GM23338 (cell line): Measurements from ENCODE around the gene MAPKBP1. TPM values are rescaled to one million over a fixed set of nuclear protein-coding genes. Genes with fewer than 3 reads are reported as not detected.

ENCODE experiments used
- ATAC-seq: fragments of 200-7000 bp; cut with Tn5 transposase; 3 replicates; pipeline ENCODE4 v1.9.1; 2020
- DNase-seq: peaks from one replicate; pipeline ENCODE4 v3.0.0-alpha.2; 2015; ENCODE audit warnings: low spot score
- H2AFZ ChIP-seq: fragments of 200-600 bp; sonication (generic); 2 replicates; pipeline ENCODE4 v1.8.0; 2016; ENCODE audit warnings: antibody characterized with exemption, mild to moderate bottlenecking, moderate library complexity
- H3F3A ChIP-seq: fragments of 200-600 bp; sonication (generic); replicated peaks from 2 replicates; pipeline ENCODE4 v1.8.0; 2017; ENCODE audit warnings: antibody characterized with exemption, mixed run types, low read depth
- H3K27ac ChIP-seq: fragments of 200-600 bp; sonication (generic); 2 replicates; pipeline ENCODE4 v1.6.1; 2016; ENCODE audit warnings: low read depth
- H3K27me3 ChIP-seq: fragments of 200-600 bp; sonication (generic); 2 replicates; pipeline ENCODE4 v1.8.0; 2016; ENCODE audit warnings: mild to moderate bottlenecking, mixed run types, moderate library complexity; ENCODE audit not compliant: insufficient read depth
- H3K36me3 ChIP-seq: fragments of 200-600 bp; sonication (generic); 2 replicates; pipeline ENCODE4 v1.8.0; 2016; ENCODE audit warnings: mild to moderate bottlenecking; ENCODE audit not compliant: insufficient read depth
- H3K4me1 ChIP-seq: fragments of 200-600 bp; sonication (generic); 2 replicates; pipeline ENCODE4 v1.8.0; 2016; ENCODE audit warnings: mild to moderate bottlenecking, moderate library complexity; ENCODE audit not compliant: insufficient read depth
- H3K4me2 ChIP-seq: fragments of 200-600 bp; sonication (generic); 2 replicates; pipeline ENCODE4 v1.7.1; 2017; ENCODE audit warnings: mixed run types
- H3K4me3 ChIP-seq: fragments of 200-600 bp; sonication (generic); 2 replicates; pipeline ENCODE4 v1.6.1; 2016; ENCODE audit warnings: mixed run types
- H3K79me2 ChIP-seq: fragments of 200-600 bp; sonication (generic); replicated peaks from 2 replicates; pipeline ENCODE4 v1.8.0; 2017; ENCODE audit warnings: mild to moderate bottlenecking; ENCODE audit not compliant: insufficient read depth
- H3K9me2 ChIP-seq: fragments of 200-600 bp; sonication (generic); 2 replicates; pipeline ENCODE4 v1.8.0; 2017; ENCODE audit not compliant: insufficient read depth
- H4K20me1 ChIP-seq: fragments of 200-600 bp; sonication (generic); replicated peaks from 2 replicates; pipeline ENCODE4 v1.8.0; 2017; ENCODE audit warnings: mild to moderate bottlenecking; ENCODE audit not compliant: insufficient read depth
- H3K27ac Mint-ChIP-seq: 2 replicates; pipeline ENCODE4 v1.8.0; 2020; ENCODE audit warnings: inconsistent platforms, mild to moderate bottlenecking, moderate library complexity, mixed read lengths
- H3K27me3 Mint-ChIP-seq: 3 replicates; pipeline ENCODE4 v1.8.0; 2022; ENCODE audit warnings: low read depth, mild to moderate bottlenecking, moderate library complexity, mixed read lengths, inconsistent platforms; ENCODE audit not compliant: insufficient read depth, poor library complexity
- H3K36me3 Mint-ChIP-seq: 3 replicates; pipeline ENCODE4 v1.8.0; 2021; ENCODE audit warnings: low read depth, mild to moderate bottlenecking, inconsistent platforms, moderate library complexity, mixed read lengths
- H3K4me1 Mint-ChIP-seq: 3 replicates; pipeline ENCODE4 v1.8.0; 2020; ENCODE audit warnings: mild to moderate bottlenecking, inconsistent platforms, mixed read lengths
- H3K4me3 Mint-ChIP-seq: 3 replicates; pipeline ENCODE4 v1.8.0; 2021; ENCODE audit warnings: moderate library complexity, mild to moderate bottlenecking, inconsistent platforms, mixed read lengths
- H3K9me3 Mint-ChIP-seq: 3 replicates; pipeline ENCODE4 v1.8.0; 2020; ENCODE audit warnings: moderate library complexity, mild to moderate bottlenecking, inconsistent platforms, mixed read lengths
- CTCF ChIP-seq, 2 experiments: fragments of 200-600 bp in 1 of 2; sonication (generic) in 1 of 2; conservative IDR thresholded peaks; 2 replicates each; pipeline versions ENCODE4 v1.5.1 to v1.6.1; 2016 to 2017; ENCODE audit warnings: antibody characterized with exemption in 2 of 2, low read depth in 2 of 2, mild to moderate bottlenecking in 2 of 2, moderate library complexity in 1 of 2
- EZH2 ChIP-seq: fragments of 200-600 bp; sonication (generic); IDR thresholded peaks from one replicate; pipeline ENCODE4 v1.8.0; 2017; ENCODE audit warnings: antibody characterized with exemption, mild to moderate bottlenecking, low read depth; ENCODE audit not compliant: unreplicated experiment
- STAT1 ChIP-seq: IDR thresholded peaks from one replicate; pipeline ENCODE4 v1.6.1; 2016; ENCODE audit warnings: antibody characterized with exemption; ENCODE audit not compliant: unreplicated experiment
- ZNF462 ChIP-seq: fragments of 250-450 bp; sonication (Bioruptor Pico); IDR thresholded peaks from 2 replicates; pipeline ENCODE4 v1.5.0; 2020; ENCODE audit warnings: mild to moderate bottlenecking, moderate library complexity
- polyA plus RNA-seq: library from polyadenylated mRNA; unstranded; fragments of >200 nt; fragmentation: Nextera tagmentation; extraction: Ambion mirVana; gene quantifications from 2 replicates; pipeline ENCODE4 v1.2.1, GENCODE V29; 2016
- total RNA-seq: library from RNA; depleted of rRNA; stranded (reverse); fragments of >200 nt; shearing (Covaris generic); gene quantifications from 2 replicates; pipeline ENCODE4 v1.2.3, GENCODE V29; 2014

The MAPKBP1 gene
- total and polyA plus RNA-seq, 2 experiments from 2014 or later, result 1.9 to 8.9 TPM

GRCh38 chr15:41855261-41855961, 81.1 kb downstream of the MAPKBP1 start (continued):
- no peak for TF ChIP-seq ZNF462 (CRISPR knock-in tag)
- no peak for TF ChIP-seq EZH2
- TF ChIP-seq STAT1, result no peak
- no peak for TF ChIP-seq CTCF (conservative IDR thresholded peaks at IDR 0.05; ENCODE audit: low read depth in 2 of 2)

- H3K4me3 Mint-ChIP-seq, result no peak overlapping the region
- Histone ChIP-seq H3K79me2 (no peaks in the 10 kb centered on the region), H3K4me3 (no peak overlapping the region), H2AFZ (no peak overlapping the region), H3K36me3 (no peaks in the 10 kb centered on the region), H3K27me3 (no peaks in the 10 kb centered on the region), H3K4me2 (no peak overlapping the region), H4K20me1 (no peaks in the 10 kb centered on the region), H3K9me2 (no peaks in the 10 kb centered on the region), H3F3A (no peaks in the 10 kb centered on the region), H3K4me1 (no peaks in the 10 kb centered on the region), H3K27ac (no peak overlapping the region)
- no peak for ATAC-seq
- no peaks in the 10 kb centered on the region for H3K36me3 Mint-ChIP-seq
- H3K27me3 Mint-ChIP-seq, result peaks cover 9% of the 10 kb centered on the region
- peaks cover 6% of the 10 kb centered on the region for H3K4me1 Mint-ChIP-seq
- H3K27ac Mint-ChIP-seq, result no peak overlapping the region
- DNase-seq, result no peak
- no peaks in the 10 kb centered on the region for H3K9me3 Mint-ChIP-seq
- no peak for TF ChIP-seq CTCF (conservative IDR thresholded peaks at IDR 0.05; ENCODE audit: low read depth in 2 of 2)
- TF ChIP-seq STAT1, result no peak
- no peak for TF ChIP-seq EZH2
These were observed 82.0 kb downstream of the MAPKBP1 start for GRCh38 chr15:41856262-41856661.
